Mesothelial cell of epicardium (in vitro differentiated cells): ENCODE data around the gene CKMT1B. TPM values are rescaled to one million over a fixed set of nuclear protein-coding genes. Genes with fewer than 3 reads are reported as not detected.
"Not testable (repeated sequence)": the region's sequence is repeated elsewhere in the genome, so short reads cannot be mapped to it uniquely, and the experiment has no call there.

Experiments
- DNase-seq, 2 experiments: peaks; one replicate each; pipeline ENCODE4 v3.0.0; 2021; ENCODE audit warnings: low spot score in 2 of 2; ENCODE audit not compliant: unreplicated experiment in 2 of 2
- H3K27ac Mint-ChIP-seq: 2 replicates; pipeline ENCODE4 v1.8.0; 2021; ENCODE audit warnings: mixed read lengths
- H3K27me3 Mint-ChIP-seq: 2 replicates; pipeline ENCODE4 v1.8.0; 2021; ENCODE audit warnings: low read depth, mixed read lengths
- H3K36me3 Mint-ChIP-seq: 2 replicates; pipeline ENCODE4 v1.8.0; 2021; ENCODE audit warnings: mixed read lengths
- H3K4me1 Mint-ChIP-seq: 2 replicates; pipeline ENCODE4 v1.8.0; 2021; ENCODE audit warnings: mixed read lengths
- H3K4me3 Mint-ChIP-seq: 2 replicates; pipeline ENCODE4 v1.8.0; 2021; ENCODE audit warnings: mild to moderate bottlenecking, moderate library complexity, mixed read lengths
- H3K9me3 Mint-ChIP-seq: 2 replicates; pipeline ENCODE4 v1.8.0; 2021; ENCODE audit warnings: mixed read lengths
- total RNA-seq: library from RNA; stranded (reverse); gene quantifications from 3 replicates; pipeline ENCODE4 v1.2.1, GENCODE V29; 2021
- TF ChIP-seq, protein P1 (sequence below): fragments of 200-600 bp; sonication (generic); IDR thresholded peaks from one replicate; pipeline ENCODE4 v1.5.0; 2021; ENCODE audit warnings: antibody characterized with exemption; ENCODE audit not compliant: unreplicated experiment

CKMT1B gene
- 0.20 to 0.44 TPM in 2 of 3 replicates, not detected in the other for total RNA-seq

DNA sequence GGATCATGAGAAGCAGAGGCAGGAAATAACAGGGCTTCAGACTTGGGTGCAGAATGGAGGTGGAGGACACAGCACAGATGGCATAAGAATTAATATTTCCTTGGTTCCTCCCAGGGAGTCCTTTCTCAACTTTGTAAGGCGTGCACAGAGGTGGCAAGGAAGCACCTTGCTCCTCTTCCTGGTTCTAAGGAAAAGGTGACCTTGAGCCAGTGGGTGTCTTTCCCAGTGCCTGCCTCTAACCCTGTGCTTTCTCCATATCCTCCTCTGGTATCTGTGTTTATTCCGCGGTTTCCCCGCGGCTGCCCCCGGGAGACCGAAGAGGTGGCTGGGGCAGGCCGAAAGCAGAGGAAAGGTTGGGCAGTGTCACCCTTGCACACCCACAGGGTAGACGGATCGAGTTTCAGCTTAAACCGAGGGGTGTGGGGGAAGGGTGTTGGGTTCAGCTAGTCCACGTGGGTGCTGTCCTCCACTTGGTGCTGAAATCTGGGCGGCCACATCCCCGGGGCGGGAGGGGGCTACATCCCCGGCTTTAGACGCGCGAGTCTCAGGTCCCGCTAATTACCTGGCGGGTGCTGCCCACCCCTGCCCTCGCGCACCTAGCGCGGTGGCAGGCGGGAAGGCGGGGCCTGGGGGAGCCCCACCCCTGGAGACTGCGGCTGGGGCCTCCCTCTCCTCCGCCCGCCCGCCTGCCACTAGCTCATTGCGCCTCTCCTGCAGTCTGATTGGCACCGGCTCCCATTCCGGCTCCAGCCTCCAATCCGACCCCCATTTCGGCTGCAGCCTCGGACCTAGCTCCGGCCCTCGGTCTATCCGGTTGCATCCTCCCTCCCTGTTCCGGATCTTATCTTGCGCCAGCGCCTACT, at the start of gene CKMT1B:
Gene CKMT1B, plus strand, starts transcription at position 700 of the 863 bp plus-strand sequence. CDS start 192 bp downstream, outside the sequence.
- H3K4me1 Mint-ChIP-seq, H3K27ac Mint-ChIP-seq, DNase-seq, H3K4me3 Mint-ChIP-seq, H3K9me3 Mint-ChIP-seq, H3K36me3 Mint-ChIP-seq: not testable (repeated sequence)
- H3K27me3 Mint-ChIP-seq, result peaks cover 17% of the 10 kb centered on the region

DNA sequence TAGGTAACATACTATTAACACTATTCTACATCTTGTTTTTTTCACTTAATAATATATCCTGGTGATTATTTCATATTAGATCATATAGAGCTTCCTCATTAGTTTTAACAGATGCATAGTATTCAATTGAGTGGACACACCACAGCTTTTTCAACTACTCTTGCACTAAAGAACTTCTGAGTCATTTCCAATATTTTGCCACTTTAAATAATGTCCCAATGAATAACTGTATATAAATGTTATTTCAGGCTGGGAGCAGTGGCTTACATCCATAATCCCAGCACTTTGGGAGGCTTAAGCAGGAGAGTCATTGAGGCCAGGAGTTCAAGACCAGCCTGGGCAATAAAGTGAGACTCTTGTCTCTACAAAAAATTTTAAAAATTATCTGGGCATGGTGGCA, 49.6 kb upstream of the CKMT1B start:
- no peak for DNase-seq
- no peak overlapping the region for H3K27ac Mint-ChIP-seq
- TF ChIP-seq, protein P1, sequence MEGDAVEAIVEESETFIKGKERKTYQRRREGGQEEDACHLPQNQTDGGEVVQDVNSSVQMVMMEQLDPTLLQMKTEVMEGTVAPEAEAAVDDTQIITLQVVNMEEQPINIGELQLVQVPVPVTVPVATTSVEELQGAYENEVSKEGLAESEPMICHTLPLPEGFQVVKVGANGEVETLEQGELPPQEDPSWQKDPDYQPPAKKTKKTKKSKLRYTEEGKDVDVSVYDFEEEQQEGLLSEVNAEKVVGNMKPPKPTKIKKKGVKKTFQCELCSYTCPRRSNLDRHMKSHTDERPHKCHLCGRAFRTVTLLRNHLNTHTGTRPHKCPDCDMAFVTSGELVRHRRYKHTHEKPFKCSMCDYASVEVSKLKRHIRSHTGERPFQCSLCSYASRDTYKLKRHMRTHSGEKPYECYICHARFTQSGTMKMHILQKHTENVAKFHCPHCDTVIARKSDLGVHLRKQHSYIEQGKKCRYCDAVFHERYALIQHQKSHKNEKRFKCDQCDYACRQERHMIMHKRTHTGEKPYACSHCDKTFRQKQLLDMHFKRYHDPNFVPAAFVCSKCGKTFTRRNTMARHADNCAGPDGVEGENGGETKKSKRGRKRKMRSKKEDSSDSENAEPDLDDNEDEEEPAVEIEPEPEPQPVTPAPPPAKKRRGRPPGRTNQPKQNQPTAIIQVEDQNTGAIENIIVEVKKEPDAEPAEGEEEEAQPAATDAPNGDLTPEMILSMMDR, result no peak
- no peak overlapping the region for H3K4me3 Mint-ChIP-seq
- H3K9me3 Mint-ChIP-seq, result peaks cover 18% of the 10 kb centered on the region
- no peaks in the 10 kb centered on the region for H3K27me3 Mint-ChIP-seq
- H3K4me1 Mint-ChIP-seq, result no peaks in the 10 kb centered on the region
- H3K36me3 Mint-ChIP-seq, result peaks cover 27% of the 10 kb centered on the region

DNA sequence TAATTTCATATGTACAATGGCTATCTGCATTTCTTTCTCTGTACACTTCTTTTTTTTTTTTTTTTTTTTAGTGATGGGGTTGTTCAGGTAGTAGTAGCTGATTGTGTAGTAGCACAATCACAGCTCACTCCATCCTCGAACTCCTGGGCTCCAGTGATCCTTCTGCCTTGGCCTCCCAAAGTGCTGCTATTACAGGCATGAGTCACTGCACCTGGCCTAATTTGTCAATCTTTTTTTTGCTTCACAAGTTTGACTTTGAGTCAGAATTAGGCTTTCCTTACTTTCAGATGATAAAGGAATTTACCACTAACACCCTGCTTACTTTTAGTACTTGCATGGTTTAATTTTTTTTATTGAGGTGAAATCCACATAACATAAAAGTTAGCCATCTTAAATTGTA, 48.4 kb upstream of the CKMT1B start:
- Mint-ChIP-seq H3K36me3 (peaks cover 27% of the 10 kb centered on the region), H3K4me1 (no peaks in the 10 kb centered on the region), H3K4me3 (no peak overlapping the region), H3K27ac (no peak overlapping the region), H3K27me3 (no peaks in the 10 kb centered on the region), H3K9me3 (peaks cover 18% of the 10 kb centered on the region)
- no peak for DNase-seq
- TF ChIP-seq, protein P1, result no peak

DNA sequence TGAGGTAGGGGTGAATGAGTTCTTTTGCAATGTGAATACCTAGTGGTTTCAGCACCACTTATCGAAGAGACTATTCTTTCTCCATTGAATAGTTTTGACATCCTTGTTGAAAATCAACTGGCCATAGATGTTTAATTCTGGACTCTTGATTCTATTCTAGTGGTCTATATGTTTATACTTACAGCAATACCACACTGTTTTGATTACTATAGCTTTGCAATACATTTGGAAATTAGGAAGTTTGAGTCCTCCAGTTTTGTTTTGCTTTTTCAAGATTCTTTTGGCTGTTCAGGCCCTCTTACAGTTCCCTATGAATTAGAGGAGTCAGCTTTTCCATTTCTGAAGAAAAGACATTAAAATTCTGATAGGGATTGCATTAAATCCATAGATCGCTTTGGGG, 46.3 kb upstream of the CKMT1B start:
- Mint-ChIP-seq H3K36me3 (peaks cover 29% of the 10 kb centered on the region), H3K27me3 (no peaks in the 10 kb centered on the region), H3K4me1 (no peaks in the 10 kb centered on the region), H3K4me3 (no peak overlapping the region), H3K27ac (no peak overlapping the region), H3K9me3 (peaks cover 18% of the 10 kb centered on the region)
- TF ChIP-seq, protein P1, result no peak
- DNase-seq, result no peak

DNA sequence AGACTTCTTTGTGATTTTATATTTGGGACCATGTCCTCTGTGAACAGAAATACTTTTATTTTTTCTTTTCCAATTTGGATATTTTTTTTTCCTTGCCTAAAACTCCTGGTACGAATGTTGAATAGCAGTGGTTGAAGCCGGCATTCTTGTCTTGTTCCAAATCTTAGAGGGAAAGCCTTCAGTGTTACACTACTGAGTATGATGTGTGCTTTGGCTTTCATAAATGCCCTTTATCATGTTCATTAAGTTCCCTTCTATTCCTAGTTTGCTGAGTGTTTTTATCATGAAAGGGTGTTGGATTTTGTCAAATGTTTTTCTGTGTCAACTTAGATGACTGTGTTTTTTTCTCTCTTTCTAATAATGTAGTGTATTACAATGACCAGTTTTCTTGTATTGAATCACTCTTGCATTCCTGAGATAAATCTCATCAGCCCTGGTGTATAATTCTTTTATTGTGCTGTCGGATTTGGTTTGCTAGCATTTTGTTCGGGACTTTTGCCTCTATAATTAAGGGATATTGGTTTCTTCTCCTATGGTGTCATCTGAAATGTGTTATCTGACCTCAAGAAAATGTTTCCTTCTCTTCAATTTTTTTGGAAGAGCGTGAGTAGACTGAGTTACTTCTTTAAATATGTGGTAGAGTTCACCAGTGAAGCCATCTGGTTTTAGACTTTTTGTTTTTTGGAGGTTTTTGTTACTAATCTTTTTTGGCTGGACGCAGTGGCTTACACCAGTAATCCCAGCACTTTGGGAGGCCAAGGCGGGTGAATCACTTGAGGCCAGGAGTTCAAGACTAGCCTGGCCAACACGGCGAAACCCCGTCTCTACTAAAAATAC, 43.1 kb upstream of the CKMT1B start:
- Mint-ChIP-seq H3K27me3 (no peaks in the 10 kb centered on the region), H3K4me3 (no peak overlapping the region), H3K27ac (no peak overlapping the region), H3K4me1 (no peaks in the 10 kb centered on the region), H3K9me3 (peaks cover 11% of the 10 kb centered on the region), H3K36me3 (peaks cover 17% of the 10 kb centered on the region)
- no peak for DNase-seq
- TF ChIP-seq, protein P1, result no peak

DNA sequence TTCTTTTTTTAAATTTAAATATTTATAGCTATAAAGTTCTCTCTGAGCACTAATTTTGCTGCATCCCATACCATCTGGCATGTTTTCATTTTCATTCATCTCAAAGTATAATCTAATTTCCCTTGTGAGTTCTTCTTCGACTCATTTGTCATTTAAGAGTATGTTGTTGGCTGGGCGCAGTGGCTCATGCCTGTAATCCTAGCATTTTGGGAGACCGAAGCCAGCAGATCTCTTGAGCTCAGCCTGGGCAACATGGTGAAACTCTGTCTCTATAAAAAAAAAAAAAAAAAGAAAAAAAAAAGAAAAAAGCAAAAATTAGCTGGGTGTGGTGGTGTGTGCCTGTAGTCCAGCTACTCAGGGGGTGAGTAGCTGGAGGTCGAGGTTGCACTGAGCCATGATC, 41.6 kb upstream of the CKMT1B start:
- no peak overlapping the region for H3K27ac Mint-ChIP-seq
- DNase-seq, result no peak
- TF ChIP-seq, protein P1, result no peak
- no peaks in the 10 kb centered on the region for H3K4me1 Mint-ChIP-seq
- peaks cover 12% of the 10 kb centered on the region for H3K36me3 Mint-ChIP-seq
- H3K4me3 Mint-ChIP-seq, result no peak overlapping the region
- no peaks in the 10 kb centered on the region for H3K27me3 Mint-ChIP-seq
- peaks cover 6% of the 10 kb centered on the region for H3K9me3 Mint-ChIP-seq
